Measurements from ENCODE around the gene SIRPA. TPM values are rescaled to one million over a fixed set of nuclear protein-coding genes. Genes with fewer than 3 reads are reported as not detected.

The SIRPA gene
- total RNA-seq, 1 donor from 2014 or later = 25.5 TPM

DNA sequence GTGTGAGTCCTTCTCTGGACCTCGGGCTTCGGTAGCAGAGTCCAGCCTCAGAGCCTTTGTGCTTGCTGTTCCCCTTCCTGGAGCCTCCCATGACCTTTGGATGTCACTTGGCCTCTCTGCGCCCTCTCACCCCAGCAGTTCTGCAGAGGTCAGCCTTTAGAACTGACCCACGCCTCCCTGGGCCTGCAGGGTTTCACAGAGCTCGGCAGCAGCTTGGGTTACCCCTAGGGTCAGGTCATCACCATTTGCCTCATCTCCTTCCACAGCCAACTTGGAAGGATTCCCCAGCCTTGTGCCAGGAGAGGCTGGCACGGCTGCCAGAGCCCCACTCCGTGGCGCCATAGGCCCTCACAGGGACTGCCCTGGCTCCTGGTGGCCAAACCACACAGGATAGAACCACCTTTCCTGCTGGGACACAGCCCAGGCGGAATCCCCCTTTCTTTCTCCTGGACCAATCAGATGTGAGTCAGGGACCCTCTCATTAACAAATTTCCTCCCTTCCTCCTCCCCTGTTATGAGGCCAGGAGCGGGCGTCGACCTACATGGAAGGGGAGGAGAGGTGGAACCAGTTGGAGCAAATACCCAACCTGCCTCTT is 13.9 kb upstream of the SIRPA start:
- intact Hi-C loops (cut with micrococcal nuclease) = no loop called here
- H3K27me3 ChIP-seq (ENCODE audit: low read depth) = no peaks in the 10 kb centered on the region
- H3K4me3 ChIP-seq = no peak overlapping the region

DNA sequence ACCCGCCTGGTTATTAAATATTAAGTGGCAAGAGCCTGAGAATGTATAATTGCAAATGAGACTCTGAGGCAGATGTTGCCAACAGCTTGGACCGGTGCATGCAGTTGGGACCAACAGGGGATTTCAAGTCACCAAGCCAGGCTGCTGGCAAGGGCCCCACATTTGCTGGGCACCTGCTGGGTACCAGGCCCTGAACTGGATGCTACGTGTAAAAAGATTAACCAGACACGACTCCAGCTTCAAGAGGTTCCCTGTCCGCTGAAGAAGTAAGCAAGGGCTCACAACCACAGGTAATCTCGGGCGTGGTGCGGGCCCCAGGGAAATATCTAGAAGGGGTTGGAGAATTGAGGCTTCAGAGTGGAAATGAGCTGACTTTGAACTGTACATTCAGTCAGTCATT is 13.2 kb upstream of the SIRPA start:
- Histone ChIP-seq H3K27me3 (ENCODE audit: low read depth) (no peaks in the 10 kb centered on the region), H3K27ac (replicated peaks) (no peak overlapping the region), H3K4me3 (no peak overlapping the region), H3K4me1 (peaks cover 26% of the 10 kb centered on the region), H3K36me3 (no peaks in the 10 kb centered on the region), H3K9me3 (replicated peaks) (no peaks in the 10 kb centered on the region)
- TF ChIP-seq, protein P1, sequence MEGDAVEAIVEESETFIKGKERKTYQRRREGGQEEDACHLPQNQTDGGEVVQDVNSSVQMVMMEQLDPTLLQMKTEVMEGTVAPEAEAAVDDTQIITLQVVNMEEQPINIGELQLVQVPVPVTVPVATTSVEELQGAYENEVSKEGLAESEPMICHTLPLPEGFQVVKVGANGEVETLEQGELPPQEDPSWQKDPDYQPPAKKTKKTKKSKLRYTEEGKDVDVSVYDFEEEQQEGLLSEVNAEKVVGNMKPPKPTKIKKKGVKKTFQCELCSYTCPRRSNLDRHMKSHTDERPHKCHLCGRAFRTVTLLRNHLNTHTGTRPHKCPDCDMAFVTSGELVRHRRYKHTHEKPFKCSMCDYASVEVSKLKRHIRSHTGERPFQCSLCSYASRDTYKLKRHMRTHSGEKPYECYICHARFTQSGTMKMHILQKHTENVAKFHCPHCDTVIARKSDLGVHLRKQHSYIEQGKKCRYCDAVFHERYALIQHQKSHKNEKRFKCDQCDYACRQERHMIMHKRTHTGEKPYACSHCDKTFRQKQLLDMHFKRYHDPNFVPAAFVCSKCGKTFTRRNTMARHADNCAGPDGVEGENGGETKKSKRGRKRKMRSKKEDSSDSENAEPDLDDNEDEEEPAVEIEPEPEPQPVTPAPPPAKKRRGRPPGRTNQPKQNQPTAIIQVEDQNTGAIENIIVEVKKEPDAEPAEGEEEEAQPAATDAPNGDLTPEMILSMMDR (IDR thresholded peaks at IDR 0.05; ENCODE audit: borderline replicate concordance) = no peak
- DNase-seq = no peak
- intact Hi-C loops (cut with micrococcal nuclease) = no loop called here

More for the DNA sequence above, 13.9 kb upstream of the SIRPA start:
- peak; percentile 45 for DNase-seq
- TF ChIP-seq, protein P1 (IDR thresholded peaks at IDR 0.05; ENCODE audit: borderline replicate concordance) = peak; percentile 51
- H3K27ac ChIP-seq (replicated peaks) = no peak overlapping the region
- peaks cover 26% of the 10 kb centered on the region for H3K4me1 ChIP-seq
- no peaks in the 10 kb centered on the region for H3K36me3 ChIP-seq
- no peaks in the 10 kb centered on the region for H3K9me3 ChIP-seq (replicated peaks)

DNA sequence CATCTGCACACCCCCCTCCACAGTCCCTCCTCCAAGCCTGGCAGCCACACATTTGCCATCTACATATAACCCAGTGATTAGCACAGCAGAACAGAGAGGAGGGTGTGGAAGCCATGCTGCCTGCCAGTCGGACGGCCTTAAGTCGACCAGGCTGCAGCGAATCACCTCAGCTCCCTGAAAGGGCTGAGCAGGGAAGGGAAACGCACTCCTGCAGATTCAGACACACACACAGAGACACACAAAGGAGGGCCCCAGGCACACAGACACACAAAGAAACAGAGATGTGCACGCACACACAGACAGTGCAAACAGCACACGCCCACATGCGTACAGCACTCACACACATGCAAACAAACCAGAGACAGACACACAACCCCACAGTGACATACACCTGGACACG is 11.2 kb upstream of the SIRPA start:
- H3K4me3 ChIP-seq = no peak overlapping the region
- no peaks in the 10 kb centered on the region for H3K27me3 ChIP-seq (ENCODE audit: low read depth)
- H3K36me3 ChIP-seq = no peaks in the 10 kb centered on the region
- no peak overlapping the region for H3K27ac ChIP-seq (replicated peaks)
- H3K9me3 ChIP-seq (replicated peaks) = no peaks in the 10 kb centered on the region
- no peak for DNase-seq
- intact Hi-C loops (cut with micrococcal nuclease) = no loop called here
- H3K4me1 ChIP-seq = peaks cover 26% of the 10 kb centered on the region
- TF ChIP-seq, protein P1 (IDR thresholded peaks at IDR 0.05; ENCODE audit: borderline replicate concordance) = no peak

DNA sequence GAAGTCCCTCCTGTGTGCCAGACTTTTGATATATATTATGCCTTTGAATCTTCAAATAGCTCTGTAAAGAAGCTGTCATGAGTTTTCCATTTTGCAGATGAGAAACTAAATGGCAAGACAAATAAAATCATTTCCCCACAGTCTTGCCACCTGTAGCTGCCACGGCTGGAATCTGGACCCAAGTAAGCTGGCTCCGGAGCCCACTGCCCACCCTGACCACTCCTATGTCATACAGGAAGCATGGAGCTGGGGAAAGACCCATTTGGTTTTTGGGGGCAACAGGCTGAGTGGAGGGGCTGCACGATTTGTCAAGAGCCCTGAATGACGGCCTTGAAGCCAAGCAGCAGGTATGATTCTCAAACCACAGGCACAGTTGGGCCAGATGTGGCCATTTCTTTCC is 10.0 kb upstream of the SIRPA start:
- intact Hi-C loops (cut with micrococcal nuclease) = no loop called here
- no peak for DNase-seq
- no peaks in the 10 kb centered on the region for H3K27me3 ChIP-seq (ENCODE audit: low read depth)
- no peaks in the 10 kb centered on the region for H3K9me3 ChIP-seq (replicated peaks)
- TF ChIP-seq, protein P1 (IDR thresholded peaks at IDR 0.05; ENCODE audit: borderline replicate concordance) = no peak
- no peak overlapping the region for H3K4me3 ChIP-seq
- no peak overlapping the region for H3K27ac ChIP-seq (replicated peaks)
- no peaks in the 10 kb centered on the region for H3K36me3 ChIP-seq
- peaks cover 26% of the 10 kb centered on the region for H3K4me1 ChIP-seq

DNA sequence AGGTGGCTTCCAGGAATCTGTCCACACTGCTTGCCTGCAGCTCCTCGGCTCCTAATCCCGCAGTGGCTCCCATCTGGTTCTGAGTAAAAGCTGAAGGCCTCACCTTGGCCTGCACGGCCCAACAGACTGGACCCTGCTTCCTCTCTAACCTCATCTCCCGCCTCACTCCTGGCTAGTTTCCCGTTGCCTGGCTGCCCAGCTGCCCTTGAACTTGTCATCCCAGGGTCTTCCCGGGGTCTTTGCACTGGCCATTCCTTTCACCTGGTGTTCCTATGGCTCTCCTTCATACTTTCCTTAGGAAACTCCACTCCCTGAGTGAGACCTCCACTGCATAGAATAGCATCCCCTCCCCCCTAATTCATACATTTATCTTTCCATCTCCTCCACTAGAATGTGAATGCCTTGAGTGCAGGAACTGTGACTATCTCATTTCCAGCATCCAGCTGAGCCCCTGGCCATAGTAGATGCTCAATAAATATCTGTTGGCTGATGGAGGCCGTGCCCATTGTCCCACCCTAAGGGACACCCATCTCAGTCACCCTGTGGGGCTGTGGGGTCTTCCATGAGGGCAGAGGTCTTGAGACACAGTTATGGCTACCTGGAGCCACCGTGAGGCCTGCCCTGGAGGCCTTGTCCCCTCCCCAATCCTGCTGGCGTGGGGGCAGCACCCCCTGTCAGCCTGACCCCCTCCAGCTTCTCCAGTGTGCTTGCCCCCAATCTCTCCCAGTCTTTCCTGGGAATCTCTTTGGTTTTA is 9.1 kb upstream of the SIRPA start:
- H3K4me3 ChIP-seq = no peak overlapping the region
- no peak for DNase-seq
- TF ChIP-seq, protein P1 (IDR thresholded peaks at IDR 0.05; ENCODE audit: borderline replicate concordance) = no peak
- no peaks in the 10 kb centered on the region for H3K36me3 ChIP-seq
- H3K4me1 ChIP-seq = peaks cover 20% of the 10 kb centered on the region
- intact Hi-C loops (cut with micrococcal nuclease) = no loop called here
- no peak overlapping the region for H3K27ac ChIP-seq (replicated peaks)
- H3K9me3 ChIP-seq (replicated peaks) = no peaks in the 10 kb centered on the region
- H3K27me3 ChIP-seq (ENCODE audit: low read depth) = no peaks in the 10 kb centered on the region

Measured in left ventricle myocardium inferior (tissue), 1 donor.